Measurements from ENCODE around the gene DNLZ.

- TF ChIP-seq CTCF (IDR thresholded peaks at IDR 0.05 in 4 of 5, conservative IDR thresholded peaks at IDR 0.05 in 1 of 5) (no peak), POLR2A (IDR thresholded peaks at IDR 0.05) (no peak)
These were observed 18.5 kb upstream of the DNLZ start for GRCh38 chr9:136381966-136382513.
